GM10266 (cell line): ENCODE results near the gene TMEM11.

Experiments
- DNase-seq: peaks from one replicate; pipeline ENCODE4 v3.0.0; 2012; ENCODE audit errors: extremely low spot score
- CTCF ChIP-seq: IDR thresholded peaks from 2 replicates; pipeline ENCODE4 v1.5.1; 2012; ENCODE audit warnings: mild to moderate bottlenecking, low read depth; ENCODE audit not compliant: control insufficient read depth, insufficient read depth; ENCODE audit errors: missing control alignments

The TMEM11 gene

GRCh38 chr17:21171970-21172510, 41.9 kb downstream of the TMEM11 start:
- no peak for TF ChIP-seq CTCF

DNA sequence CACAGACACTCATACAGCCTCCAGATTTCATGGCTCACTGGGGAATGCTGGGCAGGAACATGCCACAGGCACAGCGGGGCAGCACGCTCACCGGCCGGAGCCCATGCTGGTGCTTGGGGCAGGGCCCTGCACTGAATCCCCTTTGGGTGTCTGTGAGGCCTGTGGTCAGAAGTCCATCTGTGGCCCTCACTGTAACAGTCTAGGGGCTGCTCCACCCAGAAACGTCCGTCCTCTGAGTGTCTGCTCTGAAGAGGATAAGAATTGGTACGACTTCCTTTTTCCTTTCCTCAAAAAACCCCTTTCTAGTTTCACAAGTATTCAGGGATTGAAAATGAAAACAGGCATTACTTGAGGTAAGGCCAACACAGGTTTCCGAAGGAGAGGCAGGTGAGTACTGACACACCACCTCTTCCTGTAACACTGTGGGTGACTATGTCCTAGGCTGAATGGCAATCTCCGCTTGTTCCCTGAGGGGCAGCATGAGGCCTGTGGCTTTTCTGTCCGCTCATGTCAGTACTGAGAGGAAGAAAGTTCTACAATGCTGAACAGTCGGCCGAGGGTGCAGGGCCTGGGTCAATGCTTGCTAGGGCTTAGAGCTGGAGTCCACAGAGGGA, 42.5 kb downstream of the TMEM11 start:
- DNase-seq = peak; percentile 44
- TF ChIP-seq CTCF = no peak

More at GRCh38 chr17:21171970-21172510, 41.9 kb downstream of the TMEM11 start:
- DNase-seq = no peak

- no peak for TF ChIP-seq CTCF
Measured at GRCh38 chr17:21170809-21171208, 43.2 kb downstream of the TMEM11 start.

DNA sequence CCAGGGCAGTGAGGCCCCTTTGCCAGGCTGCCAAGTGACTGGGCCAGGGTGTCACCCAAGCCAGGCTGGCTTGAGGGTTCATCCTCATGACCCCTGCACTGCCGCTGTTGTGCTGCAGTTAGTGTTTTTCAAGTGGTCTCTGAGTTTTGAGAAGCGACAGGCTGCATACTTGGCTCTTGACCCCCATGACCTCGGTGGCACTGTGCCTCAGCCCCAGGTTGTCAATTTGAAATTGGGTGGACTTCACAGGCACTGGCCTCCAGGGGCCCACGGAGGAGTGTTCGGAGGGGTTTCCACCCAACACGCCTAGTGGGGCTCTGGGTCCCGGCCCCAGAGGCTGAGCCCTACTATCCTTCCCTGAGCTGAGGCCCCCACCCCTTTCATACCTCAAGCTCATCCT, 44.5 kb downstream of the TMEM11 start:
- DNase-seq = no peak
- no peak for TF ChIP-seq CTCF

More at GRCh38 chr17:21170809-21171208, 43.2 kb downstream of the TMEM11 start:
- no peak for DNase-seq

- no peak for DNase-seq
- TF ChIP-seq CTCF = no peak
Measured at GRCh38 chr17:21168555-21168865, 45.5 kb downstream of the TMEM11 start.

DNA sequence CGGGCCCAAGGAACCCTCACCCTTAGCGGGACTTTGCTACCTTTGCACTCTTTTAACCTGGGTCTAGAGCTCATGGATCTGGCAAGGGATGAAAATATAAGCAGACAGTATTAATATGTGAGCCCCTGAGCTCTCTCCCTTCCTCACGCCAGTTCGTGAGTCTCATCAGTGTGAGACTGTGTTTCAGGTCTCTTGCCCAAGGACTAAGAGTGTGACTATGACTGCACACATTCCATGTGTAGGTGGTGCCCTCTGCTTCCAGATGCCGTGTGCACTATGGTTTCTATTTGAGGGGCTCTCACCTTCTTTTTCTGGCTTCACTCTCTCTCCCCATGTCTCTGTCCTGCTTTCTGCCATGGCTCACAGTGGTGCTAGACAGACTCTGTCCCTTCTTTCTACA, 46.7 kb downstream of the TMEM11 start:
- no peak for TF ChIP-seq CTCF
- DNase-seq = no peak

DNA sequence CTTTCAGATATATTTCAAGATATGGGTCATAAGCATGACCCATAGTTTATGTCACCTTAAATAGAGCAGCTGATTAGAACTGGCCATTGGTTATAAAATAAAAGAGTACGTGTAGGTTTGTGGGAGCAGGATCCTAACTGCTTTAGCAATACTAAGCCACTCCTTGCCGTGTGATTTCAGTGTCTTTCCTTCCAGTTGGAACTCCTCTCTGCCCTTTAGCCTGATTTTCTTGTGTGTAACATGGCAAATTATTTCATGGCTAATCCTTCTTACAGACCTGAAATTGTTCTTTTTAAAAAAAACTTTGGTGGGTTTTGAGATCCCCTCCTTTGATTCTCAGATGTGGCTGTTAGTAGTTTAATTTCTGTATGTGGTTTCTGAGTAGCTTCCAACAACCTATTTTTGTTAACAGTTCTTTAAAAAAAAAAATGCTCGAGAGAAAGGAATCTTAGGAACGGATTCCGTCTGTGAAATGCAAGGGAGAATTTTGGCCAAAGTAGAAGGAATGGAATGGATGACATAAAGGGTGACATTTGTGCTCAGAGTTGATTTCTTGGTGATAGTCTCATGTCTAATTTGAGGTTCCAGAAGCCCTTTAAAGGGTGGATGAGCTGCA, 47.3 kb downstream of the TMEM11 start:
- no peak for DNase-seq
- TF ChIP-seq CTCF = no peak
